ENCODE measurements around the gene HSD17B14.

DNA sequence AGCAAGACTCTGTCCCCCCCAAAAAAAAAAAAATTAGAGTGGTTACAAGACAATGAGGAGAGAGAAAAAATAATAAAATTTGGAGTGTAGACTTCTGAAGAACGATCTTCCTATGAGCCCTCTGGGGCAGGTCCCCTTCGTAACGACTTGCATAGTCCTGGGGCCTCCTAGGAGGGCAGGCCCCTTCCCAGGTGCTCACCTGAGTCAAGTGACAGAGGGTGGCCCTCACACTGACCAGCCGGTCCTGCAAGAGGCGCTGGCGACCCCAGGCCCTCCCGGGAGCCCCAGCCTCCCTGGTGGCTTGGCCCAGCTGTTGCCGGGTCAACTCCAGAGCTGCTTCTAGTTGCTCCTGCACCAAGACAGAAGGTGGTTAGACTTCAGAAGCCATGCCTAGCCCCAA lies 17.2 kb upstream of the HSD17B14 start:
- TF ChIP-seq, protein P1, sequence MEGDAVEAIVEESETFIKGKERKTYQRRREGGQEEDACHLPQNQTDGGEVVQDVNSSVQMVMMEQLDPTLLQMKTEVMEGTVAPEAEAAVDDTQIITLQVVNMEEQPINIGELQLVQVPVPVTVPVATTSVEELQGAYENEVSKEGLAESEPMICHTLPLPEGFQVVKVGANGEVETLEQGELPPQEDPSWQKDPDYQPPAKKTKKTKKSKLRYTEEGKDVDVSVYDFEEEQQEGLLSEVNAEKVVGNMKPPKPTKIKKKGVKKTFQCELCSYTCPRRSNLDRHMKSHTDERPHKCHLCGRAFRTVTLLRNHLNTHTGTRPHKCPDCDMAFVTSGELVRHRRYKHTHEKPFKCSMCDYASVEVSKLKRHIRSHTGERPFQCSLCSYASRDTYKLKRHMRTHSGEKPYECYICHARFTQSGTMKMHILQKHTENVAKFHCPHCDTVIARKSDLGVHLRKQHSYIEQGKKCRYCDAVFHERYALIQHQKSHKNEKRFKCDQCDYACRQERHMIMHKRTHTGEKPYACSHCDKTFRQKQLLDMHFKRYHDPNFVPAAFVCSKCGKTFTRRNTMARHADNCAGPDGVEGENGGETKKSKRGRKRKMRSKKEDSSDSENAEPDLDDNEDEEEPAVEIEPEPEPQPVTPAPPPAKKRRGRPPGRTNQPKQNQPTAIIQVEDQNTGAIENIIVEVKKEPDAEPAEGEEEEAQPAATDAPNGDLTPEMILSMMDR (IDR thresholded peaks at IDR 0.05; ENCODE audit: insufficient read depth, low read length), result no peak
- TF ChIP-seq, protein P2, sequence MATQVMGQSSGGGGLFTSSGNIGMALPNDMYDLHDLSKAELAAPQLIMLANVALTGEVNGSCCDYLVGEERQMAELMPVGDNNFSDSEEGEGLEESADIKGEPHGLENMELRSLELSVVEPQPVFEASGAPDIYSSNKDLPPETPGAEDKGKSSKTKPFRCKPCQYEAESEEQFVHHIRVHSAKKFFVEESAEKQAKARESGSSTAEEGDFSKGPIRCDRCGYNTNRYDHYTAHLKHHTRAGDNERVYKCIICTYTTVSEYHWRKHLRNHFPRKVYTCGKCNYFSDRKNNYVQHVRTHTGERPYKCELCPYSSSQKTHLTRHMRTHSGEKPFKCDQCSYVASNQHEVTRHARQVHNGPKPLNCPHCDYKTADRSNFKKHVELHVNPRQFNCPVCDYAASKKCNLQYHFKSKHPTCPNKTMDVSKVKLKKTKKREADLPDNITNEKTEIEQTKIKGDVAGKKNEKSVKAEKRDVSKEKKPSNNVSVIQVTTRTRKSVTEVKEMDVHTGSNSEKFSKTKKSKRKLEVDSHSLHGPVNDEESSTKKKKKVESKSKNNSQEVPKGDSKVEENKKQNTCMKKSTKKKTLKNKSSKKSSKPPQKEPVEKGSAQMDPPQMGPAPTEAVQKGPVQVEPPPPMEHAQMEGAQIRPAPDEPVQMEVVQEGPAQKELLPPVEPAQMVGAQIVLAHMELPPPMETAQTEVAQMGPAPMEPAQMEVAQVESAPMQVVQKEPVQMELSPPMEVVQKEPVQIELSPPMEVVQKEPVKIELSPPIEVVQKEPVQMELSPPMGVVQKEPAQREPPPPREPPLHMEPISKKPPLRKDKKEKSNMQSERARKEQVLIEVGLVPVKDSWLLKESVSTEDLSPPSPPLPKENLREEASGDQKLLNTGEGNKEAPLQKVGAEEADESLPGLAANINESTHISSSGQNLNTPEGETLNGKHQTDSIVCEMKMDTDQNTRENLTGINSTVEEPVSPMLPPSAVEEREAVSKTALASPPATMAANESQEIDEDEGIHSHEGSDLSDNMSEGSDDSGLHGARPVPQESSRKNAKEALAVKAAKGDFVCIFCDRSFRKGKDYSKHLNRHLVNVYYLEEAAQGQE (IDR thresholded peaks at IDR 0.05; ENCODE audit: insufficient replicate concordance, low read depth), result no peak
- TF ChIP-seq POLR2AphosphoS5 (IDR thresholded peaks at IDR 0.05; ENCODE audit: low read depth) (no peak), GABPA (IDR thresholded peaks at IDR 0.05; ENCODE audit: low read depth) (no peak), SPI1 (IDR thresholded peaks at IDR 0.05; ENCODE audit: borderline replicate concordance, low read depth) (no peak)

All from HL-60 (cell line).